SU-DHL-6 (cell line): ENCODE results near the gene ERVMER34-1.

ENCODE experiments used
- H2AFZ ChIP-seq: fragments of 200-600 bp; sonication (generic); 2 replicates; pipeline ENCODE4 v1.6.1; 2014; ENCODE audit warnings: low read depth, mild to moderate bottlenecking, moderate library complexity, mixed read lengths, antibody characterized with exemption, low read length; ENCODE audit not compliant: severe bottlenecking
- H3F3A ChIP-seq: fragments of 200-600 bp; shearing (Covaris generic); 2 replicates; pipeline ENCODE4 v1.6.0; 2016; ENCODE audit warnings: antibody characterized with exemption, mild to moderate bottlenecking; ENCODE audit not compliant: insufficient read depth
- H3K27ac ChIP-seq: fragments of 200-600 bp; sonication (generic); 2 replicates; pipeline ENCODE4 v1.5.1; 2016; ENCODE audit warnings: low read depth, mild to moderate bottlenecking, low read length, moderate library complexity, mixed read lengths
- H3K27me3 ChIP-seq: fragments of 200-600 bp; sonication (generic), shearing (Covaris generic); 2 replicates; pipeline ENCODE4 v1.6.0; 2014; ENCODE audit warnings: mild to moderate bottlenecking, low read length
- H3K36me3 ChIP-seq: fragments of 200-600 bp; sonication (generic); 2 replicates; pipeline ENCODE4 v1.6.1; 2014; ENCODE audit warnings: mild to moderate bottlenecking, low read length, mixed read lengths
- H3K4me2 ChIP-seq: fragments of 300-600, 200-600 bp; shearing (Covaris generic), sonication (generic); 2 replicates; pipeline ENCODE4 v1.6.0; 2014; ENCODE audit warnings: low read length, low read depth, mild to moderate bottlenecking; ENCODE audit not compliant: poor library complexity, severe bottlenecking
- H3K4me3 ChIP-seq: fragments of 200-600 bp; sonication (generic); 2 replicates; pipeline ENCODE4 v1.5.1; 2014; ENCODE audit warnings: antibody characterized with exemption, low read length, mild to moderate bottlenecking, mixed read lengths; ENCODE audit not compliant: insufficient read depth, poor library complexity, severe bottlenecking
- H3K79me2 ChIP-seq: fragments of 200-600 bp; sonication (generic); 2 replicates; pipeline ENCODE4 v1.6.1; 2014; ENCODE audit warnings: mild to moderate bottlenecking, low read length, moderate library complexity; ENCODE audit not compliant: insufficient read depth
- H3K9ac ChIP-seq: fragments of 200-600 bp; sonication (generic); 2 replicates; pipeline ENCODE4 v1.7.0; 2014; ENCODE audit warnings: mild to moderate bottlenecking, low read length
- H3K9me2 ChIP-seq: fragments of 200-600 bp; sonication (generic); replicated peaks from 2 replicates; pipeline ENCODE4 v1.6.1; 2014; ENCODE audit warnings: low read length; ENCODE audit not compliant: insufficient read depth
- H3K9me3 ChIP-seq: fragments of 200-600 bp; sonication (generic); 2 replicates; pipeline ENCODE4 v1.6.1; 2014; ENCODE audit warnings: low read length, mixed read lengths; ENCODE audit not compliant: insufficient read depth
- H4K20me1 ChIP-seq: fragments of 200-600 bp; sonication (generic); 2 replicates; pipeline ENCODE4 v1.6.1; 2014; ENCODE audit warnings: low read depth, mild to moderate bottlenecking, antibody characterized with exemption, low read length, moderate library complexity, mixed read lengths
- EZH2phosphoT487 ChIP-seq: fragments of 200-600 bp; sonication (generic), shearing (Covaris generic); conservative IDR thresholded peaks from 2 replicates; pipeline ENCODE4 v1.6.1; 2018; ENCODE audit warnings: mild to moderate bottlenecking, antibody characterized with exemption, low read length, moderate library complexity, mixed read lengths
- TF ChIP-seq, protein P1 (sequence below): fragments of 200-600 bp; sonication (generic); IDR thresholded peaks from one replicate; pipeline ENCODE4 v1.5.1; 2017; ENCODE audit warnings: antibody characterized with exemption, mild to moderate bottlenecking, low read length, moderate library complexity; ENCODE audit not compliant: insufficient read depth, poor library complexity, severe bottlenecking

The ERVMER34-1 gene

GRCh38 chr4:52701207-52701606 is 50.0 kb downstream of the ERVMER34-1 start:
- Histone ChIP-seq H3K27ac (no peak overlapping the region), H3F3A (no peaks in the 10 kb centered on the region), H3K36me3 (no peaks in the 10 kb centered on the region), H3K4me3 (no peak overlapping the region), H3K27me3 (no peaks in the 10 kb centered on the region), H3K9ac (no peak overlapping the region), H3K9me3 (no peaks in the 10 kb centered on the region), H4K20me1 (no peaks in the 10 kb centered on the region), H2AFZ (no peak overlapping the region), H3K79me2 (no peaks in the 10 kb centered on the region), H3K9me2 (no peaks in the 10 kb centered on the region), H3K4me2 (no peak overlapping the region)
- no peak for TF ChIP-seq EZH2phosphoT487
- TF ChIP-seq, protein P1, sequence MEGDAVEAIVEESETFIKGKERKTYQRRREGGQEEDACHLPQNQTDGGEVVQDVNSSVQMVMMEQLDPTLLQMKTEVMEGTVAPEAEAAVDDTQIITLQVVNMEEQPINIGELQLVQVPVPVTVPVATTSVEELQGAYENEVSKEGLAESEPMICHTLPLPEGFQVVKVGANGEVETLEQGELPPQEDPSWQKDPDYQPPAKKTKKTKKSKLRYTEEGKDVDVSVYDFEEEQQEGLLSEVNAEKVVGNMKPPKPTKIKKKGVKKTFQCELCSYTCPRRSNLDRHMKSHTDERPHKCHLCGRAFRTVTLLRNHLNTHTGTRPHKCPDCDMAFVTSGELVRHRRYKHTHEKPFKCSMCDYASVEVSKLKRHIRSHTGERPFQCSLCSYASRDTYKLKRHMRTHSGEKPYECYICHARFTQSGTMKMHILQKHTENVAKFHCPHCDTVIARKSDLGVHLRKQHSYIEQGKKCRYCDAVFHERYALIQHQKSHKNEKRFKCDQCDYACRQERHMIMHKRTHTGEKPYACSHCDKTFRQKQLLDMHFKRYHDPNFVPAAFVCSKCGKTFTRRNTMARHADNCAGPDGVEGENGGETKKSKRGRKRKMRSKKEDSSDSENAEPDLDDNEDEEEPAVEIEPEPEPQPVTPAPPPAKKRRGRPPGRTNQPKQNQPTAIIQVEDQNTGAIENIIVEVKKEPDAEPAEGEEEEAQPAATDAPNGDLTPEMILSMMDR = no peak

- H3F3A ChIP-seq = no peaks in the 10 kb centered on the region
- H2AFZ ChIP-seq = no peak overlapping the region
- H3K27me3 ChIP-seq = no peaks in the 10 kb centered on the region
- H4K20me1 ChIP-seq = no peaks in the 10 kb centered on the region
- H3K79me2 ChIP-seq = no peaks in the 10 kb centered on the region
- no peak overlapping the region for H3K27ac ChIP-seq
- no peaks in the 10 kb centered on the region for H3K9me2 ChIP-seq
- no peak for TF ChIP-seq EZH2phosphoT487
- TF ChIP-seq, protein P1 = no peak
- H3K9ac ChIP-seq = no peak overlapping the region
- H3K4me3 ChIP-seq = no peak overlapping the region
- no peak overlapping the region for H3K4me2 ChIP-seq
- H3K9me3 ChIP-seq = no peaks in the 10 kb centered on the region
- no peaks in the 10 kb centered on the region for H3K36me3 ChIP-seq
Measured at GRCh38 chr4:52694936-52695335, 56.3 kb downstream of the ERVMER34-1 start.

GRCh38 chr4:52693492-52693891 is 57.7 kb downstream of the ERVMER34-1 start:
- no peaks in the 10 kb centered on the region for H3K9me2 ChIP-seq
- H3K79me2 ChIP-seq = no peaks in the 10 kb centered on the region
- H3K9ac ChIP-seq = no peak overlapping the region
- no peaks in the 10 kb centered on the region for H3K9me3 ChIP-seq
- no peaks in the 10 kb centered on the region for H3K36me3 ChIP-seq
- H4K20me1 ChIP-seq = no peaks in the 10 kb centered on the region
- no peaks in the 10 kb centered on the region for H3K27me3 ChIP-seq
- no peaks in the 10 kb centered on the region for H3F3A ChIP-seq
- H3K27ac ChIP-seq = no peak overlapping the region
- H3K4me3 ChIP-seq = no peak overlapping the region
- H3K4me2 ChIP-seq = no peak overlapping the region
- H2AFZ ChIP-seq = no peak overlapping the region
- TF ChIP-seq EZH2phosphoT487 = no peak
- TF ChIP-seq, protein P1 = no peak
